ENCODE measurements around the gene PDHA1.

Gene PDHA1

GRCh38 chrX:19343535-19344408 lies at the start of gene PDHA1:
Gene PDHA1 (plus strand): TSS chrX:19343927. CDS start chrX:19344038, 111 bp downstream.
- DNase-seq = peak; percentile 93

- no peak for DNase-seq
Observed at GRCh38 chrX:19303256-19303880, 40.4 kb upstream of the PDHA1 start.

GRCh38 chrX:19326567-19326966 lies 17.2 kb upstream of the PDHA1 start:
- DNase-seq = no peak

- DNase-seq = no peak
Observed at GRCh38 chrX:19331831-19332230, 11.9 kb upstream of the PDHA1 start.

- no peak for DNase-seq
Observed at GRCh38 chrX:19332983-19333382, 10.7 kb upstream of the PDHA1 start.

GRCh38 chrX:19334945-19335626 lies 8.6 kb upstream of the PDHA1 start:
- peak in 1 of 2 donors; percentile 20 for DNase-seq

GRCh38 chrX:19342331-19342906 lies 1.3 kb upstream of the PDHA1 start:
- DNase-seq = no peak

- DNase-seq = no peak
Observed at GRCh38 chrX:19343085-19343534, 617 bp upstream of the PDHA1 start.

- no peak for DNase-seq
Observed at GRCh38 chrX:19344661-19345060, 934 bp downstream of the PDHA1 start.

- DNase-seq = no peak
Observed at GRCh38 chrX:19347916-19348315, 4.2 kb downstream of the PDHA1 start.

- no peak for DNase-seq
Observed at GRCh38 chrX:19349264-19349663, 5.5 kb downstream of the PDHA1 start.

GRCh38 chrX:19350941-19351384 lies 7.2 kb downstream of the PDHA1 start:
- peak; percentile 12 to 27 for DNase-seq

- DNase-seq = no peak
Observed at GRCh38 chrX:19354625-19355024, 10.9 kb downstream of the PDHA1 start.

GRCh38 chrX:19358521-19358920 lies 14.8 kb downstream of the PDHA1 start:
- no peak for DNase-seq

GRCh38 chrX:19360903-19361302 lies 17.2 kb downstream of the PDHA1 start:
- no peak for DNase-seq

- DNase-seq = no peak
Observed at GRCh38 chrX:19361701-19362100, 18.0 kb downstream of the PDHA1 start.

- no peak for DNase-seq
Observed at GRCh38 chrX:19368576-19368975, 24.8 kb downstream of the PDHA1 start.

GRCh38 chrX:19370061-19370460 lies 26.3 kb downstream of the PDHA1 start:
- no peak for DNase-seq

- DNase-seq = peak; percentile 58 to 64
Observed at GRCh38 chrX:19372170-19372546, 28.4 kb downstream of the PDHA1 start.

- no peak for DNase-seq
Observed at GRCh38 chrX:19372547-19373331, 29.0 kb downstream of the PDHA1 start.

- DNase-seq = no peak
Observed at GRCh38 chrX:19373351-19373891, 29.7 kb downstream of the PDHA1 start.

- DNase-seq = no peak
Observed at GRCh38 chrX:19375546-19375945, 31.8 kb downstream of the PDHA1 start.

Measured in CD4-positive, alpha-beta T cell treated with Interleukin-1 beta for 1 hour (primary cell).